OCI-LY7 (cell line): ENCODE measurements around the gene ADAMTSL2.
A peak's percentile ranks its signal among the peaks of the same experiment; 100 is the strongest.

ENCODE experiments used
- EZH2phosphoT487 ChIP-seq: fragments of 200-600 bp; sonication (generic); IDR thresholded peaks from 2 replicates; pipeline ENCODE4 v1.6.1; 2018; ENCODE audit warnings: low read depth, borderline replicate concordance, mild to moderate bottlenecking, mixed run types, antibody characterized with exemption, low read length, moderate library complexity, mixed read lengths
- TF ChIP-seq, protein P1 (sequence below): fragments of 200-600 bp; sonication (generic); conservative IDR thresholded peaks from 2 replicates; pipeline ENCODE4 v1.5.1; 2014; ENCODE audit warnings: mild to moderate bottlenecking, antibody characterized with exemption, low read length, moderate library complexity, mixed read lengths

DNA sequence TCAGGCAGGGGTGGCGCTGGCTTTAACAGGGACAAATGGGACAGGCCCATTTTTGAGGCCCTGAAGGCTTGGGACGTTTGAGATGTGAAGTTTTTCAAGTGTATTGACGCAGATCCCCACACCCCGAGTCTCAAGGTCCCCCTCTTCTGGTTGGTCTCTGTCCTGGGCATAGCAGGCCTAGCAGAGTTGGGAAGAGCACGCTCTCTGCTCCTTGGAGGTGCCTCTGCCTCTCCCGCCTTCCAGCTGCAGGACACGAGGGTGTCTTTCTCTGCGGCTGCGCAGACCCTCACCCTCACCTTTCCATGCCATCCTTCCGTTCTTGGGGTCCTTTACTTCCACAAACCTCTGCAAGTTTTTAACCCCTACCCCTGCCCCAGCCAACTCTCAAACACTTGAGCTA is 18.6 kb downstream of the ADAMTSL2 start:
- TF ChIP-seq, protein P1, sequence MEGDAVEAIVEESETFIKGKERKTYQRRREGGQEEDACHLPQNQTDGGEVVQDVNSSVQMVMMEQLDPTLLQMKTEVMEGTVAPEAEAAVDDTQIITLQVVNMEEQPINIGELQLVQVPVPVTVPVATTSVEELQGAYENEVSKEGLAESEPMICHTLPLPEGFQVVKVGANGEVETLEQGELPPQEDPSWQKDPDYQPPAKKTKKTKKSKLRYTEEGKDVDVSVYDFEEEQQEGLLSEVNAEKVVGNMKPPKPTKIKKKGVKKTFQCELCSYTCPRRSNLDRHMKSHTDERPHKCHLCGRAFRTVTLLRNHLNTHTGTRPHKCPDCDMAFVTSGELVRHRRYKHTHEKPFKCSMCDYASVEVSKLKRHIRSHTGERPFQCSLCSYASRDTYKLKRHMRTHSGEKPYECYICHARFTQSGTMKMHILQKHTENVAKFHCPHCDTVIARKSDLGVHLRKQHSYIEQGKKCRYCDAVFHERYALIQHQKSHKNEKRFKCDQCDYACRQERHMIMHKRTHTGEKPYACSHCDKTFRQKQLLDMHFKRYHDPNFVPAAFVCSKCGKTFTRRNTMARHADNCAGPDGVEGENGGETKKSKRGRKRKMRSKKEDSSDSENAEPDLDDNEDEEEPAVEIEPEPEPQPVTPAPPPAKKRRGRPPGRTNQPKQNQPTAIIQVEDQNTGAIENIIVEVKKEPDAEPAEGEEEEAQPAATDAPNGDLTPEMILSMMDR, result 0 out of 2 replicates have a peak, but pooled peaks have one; percentile 11
- no peak for TF ChIP-seq EZH2phosphoT487
